ENCODE measurements around the gene ZNF587B. TPM values are rescaled to one million over a fixed set of nuclear protein-coding genes. Genes with fewer than 3 reads are reported as not detected.

The ZNF587B gene
- total and polyA plus RNA-seq, 9 of the 15 experiments (the other 6 are each of a cell fraction or from before 2014, with no cell fraction given), result 7.4 to 37.5 (median 20.8) TPM

- no peak for TF ChIP-seq E2F8 (IDR thresholded peaks at IDR 0.05; ENCODE audit: low read depth, partially characterized antibody)
- no peak for TF ChIP-seq OTX1 (CRISPR knock-in tag; IDR thresholded peaks at IDR 0.05)
- no peak for TF ChIP-seq CTBP1 (IDR thresholded peaks at IDR 0.05; ENCODE audit: borderline replicate concordance)
- TF ChIP-seq RBBP5 (IDR thresholded peaks at IDR 0.05; ENCODE audit: borderline replicate concordance, insufficient read depth, low read length, poor library complexity, severe bottlenecking), result no peak
- TF ChIP-seq BHLHE40 (IDR thresholded peaks at IDR 0.05; ENCODE audit: low read length), result peak; percentile 91
- TF ChIP-seq CBFA2T3 (IDR thresholded peaks at IDR 0.05), result no peak
- TF ChIP-seq MYC (IDR thresholded peaks at IDR 0.05; ENCODE audit: low read depth, low read length), result peak; percentile 33; the same call in 1 of the 2 replicates
- TF ChIP-seq MYC (CRISPR knock-in tag; IDR thresholded peaks at IDR 0.05; ENCODE audit: borderline replicate concordance, low read depth), result no peak
- peak; percentile 28 to 58; a peak in 1 of 4 replicates for TF ChIP-seq MNT (conservative IDR thresholded peaks at IDR 0.05)
- TF ChIP-seq USF2 (CRISPR knock-in tag; IDR thresholded peaks at IDR 0.05), result peak; percentile 69
Observed at GRCh38 chr19:57830071-57830602, at the start of gene ZNF587B (continued).
